ENCODE data around the gene SMCO2. TPM values are rescaled to one million over a fixed set of nuclear protein-coding genes. Genes with fewer than 3 reads are reported as not detected.

Gene SMCO2
- total and polyA plus RNA-seq, 9 of the 15 experiments (the other 6 are each of a cell fraction or from before 2014, with no cell fraction given): not detected

GRCh38 chr12:27548301-27549199 is 102.0 kb downstream of the SMCO2 start:
- no peaks in the 10 kb centered on the region for H3K36me3 ChIP-seq (ENCODE audit: control insufficient read depth, insufficient read depth, low read length)
- ATAC-seq (no peak), DNase-seq (ENCODE audit: extremely low read depth in 1 of 4, low spot score in 3 of 4) (no peak), FAIRE-seq (no peak)
- BruUV-seq (replicated peaks): no TSS peak
- in situ Hi-C loops (cut with MboI) (no loop called here), intact Hi-C loops (cut with micrococcal nuclease) (no loop called here)
- H2AFZ ChIP-seq (ENCODE audit: low read depth, low read length): no peak overlapping the region
- no peaks in the 10 kb centered on the region for H3K9me1 ChIP-seq (ENCODE audit: control insufficient read depth, insufficient read depth, low read length)
- 1% methylated on average over 8 of the region's 8 CpGs for WGBS (ENCODE audit: insufficient coverage, low coverage, missing lambda C conversion rate)
- TF ChIP-seq PHF20 (IDR thresholded peaks at IDR 0.05; ENCODE audit: partially characterized antibody) (no peak), TCFL5 (CRISPR knock-in tag; conservative IDR thresholded peaks at IDR 0.05) (no peak), PHTF2 (CRISPR knock-in tag; IDR thresholded peaks at IDR 0.05) (no peak), ZNF639 (CRISPR knock-in tag; conservative IDR thresholded peaks at IDR 0.05 in 1 of 2, IDR thresholded peaks at IDR 0.05 in 1 of 2) (no peak), NFE2L1 (tag; IDR thresholded peaks at IDR 0.05; ENCODE audit: borderline replicate concordance, low read depth) (no peak), MEIS2 (IDR thresholded peaks at IDR 0.05; ENCODE audit: partially characterized antibody) (no peak), HIVEP1 (CRISPR knock-in tag; IDR thresholded peaks at IDR 0.05) (no peak)
- TF ChIP-seq, protein P1, sequence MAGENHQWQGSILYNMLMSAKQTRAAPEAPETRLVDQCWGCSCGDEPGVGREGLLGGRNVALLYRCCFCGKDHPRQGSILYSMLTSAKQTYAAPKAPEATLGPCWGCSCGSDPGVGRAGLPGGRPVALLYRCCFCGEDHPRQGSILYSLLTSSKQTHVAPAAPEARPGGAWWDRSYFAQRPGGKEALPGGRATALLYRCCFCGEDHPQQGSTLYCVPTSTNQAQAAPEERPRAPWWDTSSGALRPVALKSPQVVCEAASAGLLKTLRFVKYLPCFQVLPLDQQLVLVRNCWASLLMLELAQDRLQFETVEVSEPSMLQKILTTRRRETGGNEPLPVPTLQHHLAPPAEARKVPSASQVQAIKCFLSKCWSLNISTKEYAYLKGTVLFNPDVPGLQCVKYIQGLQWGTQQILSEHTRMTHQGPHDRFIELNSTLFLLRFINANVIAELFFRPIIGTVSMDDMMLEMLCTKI (IDR thresholded peaks at IDR 0.05; ENCODE audit: partially characterized antibody): no peak
- H3K9ac ChIP-seq (ENCODE audit: insufficient read depth in 1 of 2, low read depth in 2 of 2, low read length in 2 of 2): no peak overlapping the region
- CTCF ChIA-PET (ENCODE audit: low intra/inter-chr PET ratio): no interaction called here
- no peaks in the 10 kb centered on the region for H3K9me3 ChIP-seq (replicated peaks; ENCODE audit: control insufficient read depth, insufficient read depth, low read depth, low read length)
- H3K4me2 ChIP-seq (ENCODE audit: insufficient read depth, low read length): no peak overlapping the region
- H3K27me3 ChIP-seq (ENCODE audit: control insufficient read depth in 2 of 2, insufficient read depth in 2 of 2, low read length in 2 of 2): peaks cover 6 to 25% of the 10 kb centered on the region in 2 experiments; a peak in 4 of 5 replicates
- no peaks in the 10 kb centered on the region for H3K79me2 ChIP-seq (ENCODE audit: control insufficient read depth, insufficient read depth, low read length)
- no peak overlapping the region for H3K4me3 ChIP-seq
- H3K4me1 ChIP-seq (replicated peaks in 1 of 2; ENCODE audit: control insufficient read depth in 2 of 2, insufficient read depth in 2 of 2, low read length in 2 of 2): peaks cover 0 to 13% of the 10 kb centered on the region in 2 experiments; a peak in 4 of 5 replicates
- POLR2A ChIA-PET: interaction anchor here (0.6 kb wide), 1 partner anchor 809 kb away, joined by 3 read pairs; no protein-coding TSS in a partner anchor
- no peaks in the 10 kb centered on the region for H4K20me1 ChIP-seq (replicated peaks; ENCODE audit: control insufficient read depth, insufficient read depth, low read length)
- H3K27ac ChIP-seq (ENCODE audit: extremely low read depth, low read depth, low read length): no peak overlapping the region

Data from K562 (cell line).